GM12891 (cell line): ENCODE measurements around the gene CDHR3.

Source experiments
- POLR2A ChIP-seq: IDR thresholded peaks from 2 replicates; pipeline ENCODE4 v1.6.1; 2011; ENCODE audit warnings: low read depth, low read length, control low read depth
- POLR2AphosphoS5 ChIP-seq: IDR thresholded peaks from 2 replicates; pipeline ENCODE4 v1.6.1; 2011; ENCODE audit warnings: low read depth, low read length, control low read depth
- SPI1 ChIP-seq: IDR thresholded peaks from 2 replicates; pipeline ENCODE4 v1.6.1; 2011; ENCODE audit warnings: low read depth, low read length, control low read depth

DNA sequence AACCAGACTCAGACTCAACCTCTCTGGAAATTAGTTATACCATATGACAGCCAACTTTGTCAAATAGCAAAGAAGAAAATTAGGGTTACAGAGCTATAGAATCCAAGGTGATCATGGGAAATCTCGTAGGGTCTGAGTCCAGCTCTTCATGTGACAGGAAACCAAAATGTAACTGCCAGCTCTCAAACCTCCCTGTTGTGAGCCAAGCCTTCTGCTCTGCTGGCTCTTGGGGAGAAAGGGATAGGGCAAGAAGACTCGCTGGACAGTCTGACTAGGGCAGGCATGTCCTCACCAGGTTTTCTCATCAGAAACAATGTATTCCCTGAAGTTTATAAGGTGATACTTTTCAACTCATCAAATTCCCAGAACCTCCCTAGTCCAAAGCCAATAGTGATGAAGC, 63.0 kb downstream of the CDHR3 start:
- no peak for TF ChIP-seq POLR2AphosphoS5
- TF ChIP-seq POLR2A, result no peak
- no peak for TF ChIP-seq SPI1
